Activated naive CD4-positive, alpha-beta T cell treated with anti-CD3 and anti-CD28 coated beads, Interleukin-2, amount 50 U/mL, for 72 hours (primary cell): ENCODE results near the gene PPP1R14D. TPM values are rescaled to one million over a fixed set of nuclear protein-coding genes. Genes with fewer than 3 reads are reported as not detected.
"Not testable (repeated sequence)": the region's sequence is repeated elsewhere in the genome, so short reads cannot be mapped to it uniquely, and the experiment has no call there.

ENCODE experiments used
- ATAC-seq, 2 donors: fragments of 150-1000 bp; cut with Tn5 transposase; 2 replicates each; pipeline ENCODE4 v1.10.0; 2021; ENCODE audit warnings: mild to moderate bottlenecking in 2 of 2, moderate library complexity in 2 of 2
- DNase-seq, 2 donors: peaks; one replicate each; pipeline ENCODE4 v3.0.0; 2021 to 2022; ENCODE audit warnings: low spot score in 2 of 2
- H3K27ac Mint-ChIP-seq, 2 donors: one replicate each; pipeline ENCODE4 v1.8.0; 2022; ENCODE audit warnings: mild to moderate bottlenecking in 2 of 2, mixed read lengths in 2 of 2
- H3K36me3 Mint-ChIP-seq, 2 donors: one replicate each; pipeline ENCODE4 v1.8.0; 2022; ENCODE audit warnings: mixed read lengths in 2 of 2
- H3K9me3 Mint-ChIP-seq, 2 donors: one replicate each; pipeline ENCODE4 v1.8.0; 2022; ENCODE audit warnings: mixed read lengths in 2 of 2
- total RNA-seq, 2 donors: library from RNA; stranded (reverse); gene quantifications; one replicate each; pipeline ENCODE4 v1.2.3, GENCODE V29; 2022

PPP1R14D gene
- not detected for total RNA-seq

GRCh38 chr15:40828447-40829036 lies at the start of gene PPP1R14D:
TSS of gene PPP1R14D (minus strand) at chr15:40828708. CDS start at chr15:40828641, 67 bp downstream.
- no peaks in the 10 kb centered on the region for H3K9me3 Mint-ChIP-seq
- DNase-seq (no peak), ATAC-seq (no peak)
- no peak within 1 kb of the TSS for H3K27ac Mint-ChIP-seq
- no peaks in the 10 kb centered on the region for H3K36me3 Mint-ChIP-seq

- Mint-ChIP-seq H3K27ac (no peak overlapping the region), H3K9me3 (no peaks in the 10 kb centered on the region), H3K36me3 (no peaks in the 10 kb centered on the region)
- ATAC-seq (no peak), DNase-seq (no peak)
These were observed 49.2 kb upstream of the PPP1R14D start for GRCh38 chr15:40877694-40878093.

- Mint-ChIP-seq H3K36me3 (no peaks in the 10 kb centered on the region), H3K9me3 (no peaks in the 10 kb centered on the region), H3K27ac (no peak overlapping the region)
- ATAC-seq = no peak
- no peak for DNase-seq
These were observed 47.7 kb upstream of the PPP1R14D start for GRCh38 chr15:40875991-40876730.

GRCh38 chr15:40873694-40874561 lies 45.4 kb upstream of the PPP1R14D start, which contains the start of gene RHOV:
TSS of gene RHOV (minus strand) at chr15:40874234. CDS start at chr15:40874139, 95 bp downstream.
- H3K27ac Mint-ChIP-seq = no peak within 1 kb of the TSS
- ATAC-seq (peak; percentile 72 to 90), DNase-seq (peak in 1 of 2 donors; percentile 56)
- H3K36me3 Mint-ChIP-seq = no peaks in the 10 kb centered on the region
- no peaks in the 10 kb centered on the region for H3K9me3 Mint-ChIP-seq

GRCh38 chr15:40872791-40873693 lies 44.5 kb upstream of the PPP1R14D start:
- no peak overlapping the region for H3K27ac Mint-ChIP-seq
- ATAC-seq (no peak), DNase-seq (no peak)
- no peaks in the 10 kb centered on the region for H3K9me3 Mint-ChIP-seq
- no peaks in the 10 kb centered on the region for H3K36me3 Mint-ChIP-seq

GRCh38 chr15:40871749-40872617 lies 43.5 kb upstream of the PPP1R14D start:
- ATAC-seq (peak in 1 of 2 donors; percentile 29), DNase-seq (no peak)
- Mint-ChIP-seq H3K9me3 (no peaks in the 10 kb centered on the region), H3K27ac (no peak overlapping the region), H3K36me3 (no peaks in the 10 kb centered on the region)

GRCh38 chr15:40870716-40871115 lies 42.2 kb upstream of the PPP1R14D start:
- H3K36me3 Mint-ChIP-seq = no peaks in the 10 kb centered on the region

GRCh38 chr15:40869686-40870085 lies 41.2 kb upstream of the PPP1R14D start:
- Mint-ChIP-seq H3K36me3 (no peaks in the 10 kb centered on the region), H3K9me3 (no peaks in the 10 kb centered on the region), H3K27ac (no peak overlapping the region)
- ATAC-seq = no peak
- DNase-seq = no peak

More at GRCh38 chr15:40870716-40871115, 42.2 kb upstream of the PPP1R14D start:
- no peak for ATAC-seq
- no peak for DNase-seq
- Mint-ChIP-seq H3K9me3 (no peaks in the 10 kb centered on the region), H3K27ac (no peak overlapping the region)

- no peaks in the 10 kb centered on the region for H3K36me3 Mint-ChIP-seq
- ATAC-seq = no peak
- no peak overlapping the region for H3K27ac Mint-ChIP-seq
- H3K9me3 Mint-ChIP-seq = no peaks in the 10 kb centered on the region
- DNase-seq = no peak
These were observed 38.7 kb upstream of the PPP1R14D start for GRCh38 chr15:40867199-40867598.

- no peak overlapping the region for H3K27ac Mint-ChIP-seq
- ATAC-seq (no peak), DNase-seq (no peak)
- no peaks in the 10 kb centered on the region for H3K36me3 Mint-ChIP-seq
- H3K9me3 Mint-ChIP-seq = no peaks in the 10 kb centered on the region
These were observed 35.3 kb upstream of the PPP1R14D start for GRCh38 chr15:40863660-40864270.

- not testable (repeated sequence) for DNase-seq, H3K9me3 Mint-ChIP-seq, H3K36me3 Mint-ChIP-seq, ATAC-seq
- H3K27ac Mint-ChIP-seq = peak overlapping the region in 1 of 2 donors; percentile 84
These were observed 32.6 kb upstream of the PPP1R14D start for GRCh38 chr15:40861147-40861546.

GRCh38 chr15:40859206-40859851 lies 30.8 kb upstream of the PPP1R14D start:
- Mint-ChIP-seq H3K36me3 (no peaks in the 10 kb centered on the region), H3K27ac (no peak overlapping the region), H3K9me3 (no peaks in the 10 kb centered on the region)
- DNase-seq = peak; percentile 76 to 90
- ATAC-seq = peak; percentile 89 to 92

GRCh38 chr15:40858706-40859105 lies 30.2 kb upstream of the PPP1R14D start:
- DNase-seq (no peak), ATAC-seq (no peak)
- Mint-ChIP-seq H3K9me3 (no peaks in the 10 kb centered on the region), H3K27ac (no peak overlapping the region), H3K36me3 (no peaks in the 10 kb centered on the region)

- Mint-ChIP-seq H3K36me3 (no peaks in the 10 kb centered on the region), H3K27ac (peak overlapping the region in 1 of 2 donors; percentile 22), H3K9me3 (no peaks in the 10 kb centered on the region)
- ATAC-seq (peak; percentile 88), DNase-seq (peak; percentile 79 to 94)
These were observed 29.3 kb upstream of the PPP1R14D start for GRCh38 chr15:40857601-40858341.
